H1 (cell line): ENCODE data around the gene UNC119B. TPM values are rescaled to one million over a fixed set of nuclear protein-coding genes. Genes with fewer than 3 reads are reported as not detected.

Experiments used
- CTCF ChIP-seq, 3 experiments: IDR thresholded peaks; 1 replicate in 2 of 3; 2 replicates in 1 of 3; pipeline versions ENCODE4 v1.5.1 to v1.6.1; 2011; ENCODE audit warnings: low read length in 3 of 3, mild to moderate bottlenecking in 3 of 3, inconsistent platforms in 2 of 3, low read depth in 1 of 3, moderate library complexity in 1 of 3; ENCODE audit not compliant: insufficient read depth in 1 of 3; ENCODE audit errors: control extremely low read depth in 1 of 3
- FOSL1 ChIP-seq: IDR thresholded peaks from 2 replicates; pipeline ENCODE4 v1.6.1; 2011; ENCODE audit warnings: mild to moderate bottlenecking, low read depth, low read length, moderate library complexity; ENCODE audit not compliant: insufficient read depth
- NANOG ChIP-seq: IDR thresholded peaks from 2 replicates; pipeline ENCODE4 v1.6.1; 2011; ENCODE audit warnings: low read length, low read depth, mild to moderate bottlenecking, inconsistent platforms; ENCODE audit not compliant: insufficient read depth, poor library complexity, severe bottlenecking
- SIRT6 ChIP-seq: IDR thresholded peaks from one replicate; pipeline ENCODE4 v1.7.1; 2012; ENCODE audit warnings: low read length, inconsistent platforms
- polyA plus RNA-seq, 7 experiments: library from polyadenylated mRNA; depleted of rRNA in 3 of 7; stranded (reverse) in 5 of 7; unstranded in 2 of 7; fragments of >200 nt in 5 of 7; fragments of 200-250 nt in 2 of 7; gene quantifications; 1 replicate in 5 of 7; 2 replicates in 1 of 7; 4 replicates in 1 of 7; pipeline versions ENCODE4 v1.2.1 to v1.2.3, GENCODE V29; 2011 to 2013; ENCODE audit warnings: missing spikeins in 2 of 7, mixed read lengths in 2 of 7
- total RNA-seq: library from RNA; stranded (reverse); fragmentation: NEBNext Ultra II Directional; extraction: Animal tissue kit (Norgen Biotek cat#: 25700); gene quantifications from 2 replicates; pipeline ENCODE4 v1.2.1, GENCODE V29; 2021

The UNC119B gene
- total and polyA plus RNA-seq, 2 of the 8 experiments (the other 6 are each of a cell fraction or from before 2014, with no cell fraction given): 40.5 to 50.1 TPM

- TF ChIP-seq CTCF (IDR thresholded peaks at IDR 0.05; ENCODE audit: control extremely low read depth in 1 of 3, insufficient read depth in 1 of 3, low read depth in 1 of 3, low read length in 3 of 3) (no peak), SIRT6 (no peak), NANOG (no peak), FOSL1 (no peak)
These were observed 38.0 kb downstream of the UNC119B start (continued) for GRCh38 chr12:120748242-120748641.
